Measurements from ENCODE around the gene ZNF155.

The ZNF155 gene

DNA sequence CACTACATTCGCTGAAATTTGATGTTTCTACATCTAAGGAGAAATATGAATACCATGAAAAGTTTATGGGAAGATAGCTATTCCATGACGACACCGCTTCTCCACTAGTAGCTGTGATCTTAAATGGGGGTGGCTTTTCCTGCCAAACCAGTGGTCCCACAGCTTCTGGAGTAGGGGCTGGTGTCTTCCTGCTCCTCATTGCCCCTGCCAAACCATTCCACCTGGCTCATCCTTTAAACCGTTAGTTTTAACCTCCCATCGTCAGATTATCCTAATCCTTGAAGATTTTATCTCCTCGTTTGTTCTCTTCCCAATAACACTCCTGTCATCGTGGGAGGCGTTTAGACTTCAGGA lies 18.2 kb downstream of the ZNF155 start:
- Histone ChIP-seq H3K4me2 (ENCODE audit: low read depth, low read length) (peak overlapping the region; percentile 80), H3K4me3 (ENCODE audit: low read length) (peak overlapping the region; percentile 84), H3K27ac (ENCODE audit: low read length) (no peak overlapping the region), H2AFZ (ENCODE audit: low read length) (peak overlapping the region; percentile 89), H4K20me1 (ENCODE audit: insufficient read depth, low read length) (no peaks in the 10 kb centered on the region), H3K4me1 (ENCODE audit: low read length) (peaks cover 4% of the 10 kb centered on the region; the same call in 1 of the 2 replicates), H3K27me3 (replicated peaks; ENCODE audit: insufficient read depth, low read length) (no peaks in the 10 kb centered on the region), H3K9ac (ENCODE audit: low read length) (peak overlapping the region; percentile 25; the same call in 1 of the 2 replicates), H3K36me3 (replicated peaks; ENCODE audit: insufficient read depth, low read length) (no peaks in the 10 kb centered on the region), H3K79me2 (ENCODE audit: low read length) (no peaks in the 10 kb centered on the region), H3F3A (ENCODE audit: insufficient read depth, low read length) (no peaks in the 10 kb centered on the region), H3K9me2 (replicated peaks; ENCODE audit: insufficient read depth, low read length) (no peaks in the 10 kb centered on the region), H3K9me3 (replicated peaks; ENCODE audit: insufficient read depth, low read length) (no peaks in the 10 kb centered on the region)
- TF ChIP-seq EZH2phosphoT487 (IDR thresholded peaks at IDR 0.05; ENCODE audit: low read length) (no peak), EZH2 (optimal IDR thresholded peaks at IDR 0.05; ENCODE audit: low read depth, low read length) (no peak), CTCF (IDR thresholded peaks at IDR 0.05; ENCODE audit: low read length) (no peak)
- no peak for DNase-seq

DNA sequence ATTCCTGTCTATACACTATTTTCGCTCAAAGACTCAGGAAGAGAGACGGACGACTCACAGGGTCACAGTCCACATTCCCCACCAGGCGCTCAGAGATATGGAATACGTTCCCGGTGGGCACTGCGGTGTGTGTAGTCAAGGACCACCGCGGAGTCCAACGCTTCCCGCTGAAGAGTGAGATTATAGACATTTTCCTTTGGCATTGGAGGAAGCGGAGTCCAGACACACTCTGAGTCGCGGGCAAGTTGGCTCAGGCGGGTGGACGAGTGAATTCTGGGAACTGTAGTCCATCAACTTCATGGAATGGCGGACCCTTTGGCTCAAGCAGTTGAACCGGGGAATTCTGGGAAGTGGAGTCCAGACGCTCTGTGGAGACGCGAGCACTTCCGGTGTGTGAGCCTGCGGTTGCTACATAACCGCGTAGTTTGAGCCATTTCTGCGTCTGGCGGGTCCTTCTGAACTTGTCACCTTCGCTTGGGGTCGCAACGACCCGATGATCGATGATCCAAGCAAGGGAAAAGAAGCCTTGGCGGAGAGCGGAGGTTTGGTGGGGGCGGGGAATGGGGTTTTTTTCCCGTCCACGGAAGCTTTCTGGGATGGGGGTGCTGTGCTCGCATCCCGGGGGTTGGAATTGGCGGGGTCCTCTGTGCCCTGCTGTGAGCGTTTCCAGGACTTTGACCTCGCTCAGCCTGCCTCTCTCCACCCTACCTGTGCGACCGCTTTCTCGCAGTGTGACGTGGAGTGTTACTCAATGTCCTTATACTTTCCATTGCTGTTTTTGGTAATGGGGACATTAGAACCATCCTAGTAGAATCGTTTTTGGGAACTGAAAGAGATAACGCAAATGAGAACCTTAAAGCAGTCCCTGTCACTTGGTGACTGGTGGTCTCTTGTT lies 18.8 kb downstream of the ZNF155 start, which contains the start of gene ZNF230:
Gene ZNF230 (plus strand): TSS at position 392 of the 895 bp plus-strand sequence. CDS start 4,122 bp downstream, outside the sequence.
- Histone ChIP-seq H3K79me2 (ENCODE audit: low read length) (no peaks in the 10 kb centered on the region), H4K20me1 (ENCODE audit: insufficient read depth, low read length) (no peaks in the 10 kb centered on the region), H2AFZ (ENCODE audit: low read length) (peak within 1 kb of the TSS; percentile 89), H3K4me1 (ENCODE audit: low read length) (peaks cover 4% of the 10 kb centered on the region; the same call in 1 of the 2 replicates), H3K9me2 (replicated peaks; ENCODE audit: insufficient read depth, low read length) (no peaks in the 10 kb centered on the region), H3K9ac (ENCODE audit: low read length) (peak within 1 kb of the TSS; percentile 25; the same call in 1 of the 2 replicates), H3F3A (ENCODE audit: insufficient read depth, low read length) (no peaks in the 10 kb centered on the region), H3K4me2 (ENCODE audit: low read depth, low read length) (peak within 1 kb of the TSS; percentile 80), H3K4me3 (ENCODE audit: low read length) (peak within 1 kb of the TSS; percentile 84), H3K27ac (ENCODE audit: low read length) (no peak within 1 kb of the TSS), H3K27me3 (replicated peaks; ENCODE audit: insufficient read depth, low read length) (no peaks in the 10 kb centered on the region), H3K36me3 (replicated peaks; ENCODE audit: insufficient read depth, low read length) (no peaks in the 10 kb centered on the region), H3K9me3 (replicated peaks; ENCODE audit: insufficient read depth, low read length) (no peaks in the 10 kb centered on the region)
- TF ChIP-seq EZH2 (optimal IDR thresholded peaks at IDR 0.05; ENCODE audit: low read depth, low read length): no peak
- no peak for TF ChIP-seq EZH2phosphoT487 (IDR thresholded peaks at IDR 0.05; ENCODE audit: low read length)
- no peak for TF ChIP-seq CTCF (IDR thresholded peaks at IDR 0.05; ENCODE audit: low read length)
- peak; percentile 94 for DNase-seq

DNA sequence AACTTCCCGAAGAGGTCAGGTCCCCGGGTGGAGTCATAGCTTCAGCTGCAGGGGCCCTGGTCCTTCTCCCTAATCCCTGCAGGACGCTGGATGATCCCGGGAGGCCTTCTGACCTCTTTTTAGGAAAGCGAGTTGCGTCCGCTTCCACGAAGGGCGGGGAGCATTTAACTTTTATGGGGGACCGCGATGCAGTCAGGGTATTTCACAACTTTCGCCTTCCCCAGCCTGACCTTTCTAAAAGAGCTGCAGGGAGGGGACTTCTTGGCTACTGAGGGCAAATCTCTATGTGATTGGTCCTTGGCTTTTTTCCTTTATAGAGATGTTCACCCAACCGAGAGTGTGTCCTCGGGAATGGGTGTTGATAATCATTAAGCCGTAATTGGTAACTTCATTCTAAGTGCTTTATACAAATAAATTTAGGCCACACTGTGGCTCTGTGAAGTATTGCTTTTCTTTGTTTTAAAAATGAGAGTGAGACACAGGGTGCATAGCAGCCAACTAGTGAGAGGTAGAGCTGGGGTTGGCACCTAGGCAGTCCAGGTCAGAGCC lies 19.5 kb downstream of the ZNF155 start:
- H3K27me3 ChIP-seq (replicated peaks; ENCODE audit: insufficient read depth, low read length): no peaks in the 10 kb centered on the region
- H3K79me2 ChIP-seq (ENCODE audit: low read length): no peaks in the 10 kb centered on the region
- H3F3A ChIP-seq (ENCODE audit: insufficient read depth, low read length): no peaks in the 10 kb centered on the region
- no peaks in the 10 kb centered on the region for H3K9me3 ChIP-seq (replicated peaks; ENCODE audit: insufficient read depth, low read length)
- H3K4me2 ChIP-seq (ENCODE audit: low read depth, low read length): peak overlapping the region; percentile 80
- no peak for TF ChIP-seq EZH2phosphoT487 (IDR thresholded peaks at IDR 0.05; ENCODE audit: low read length)
- no peak for TF ChIP-seq EZH2 (optimal IDR thresholded peaks at IDR 0.05; ENCODE audit: low read depth, low read length)
- TF ChIP-seq CTCF (IDR thresholded peaks at IDR 0.05; ENCODE audit: low read length): no peak; the same call in 1 of the 2 replicates
- H3K9me2 ChIP-seq (replicated peaks; ENCODE audit: insufficient read depth, low read length): no peaks in the 10 kb centered on the region
- peak overlapping the region; percentile 84 for H3K4me3 ChIP-seq (ENCODE audit: low read length)
- H3K9ac ChIP-seq (ENCODE audit: low read length): no peak overlapping the region
- no peaks in the 10 kb centered on the region for H4K20me1 ChIP-seq (ENCODE audit: insufficient read depth, low read length)
- H3K36me3 ChIP-seq (replicated peaks; ENCODE audit: insufficient read depth, low read length): no peaks in the 10 kb centered on the region
- DNase-seq: peak; percentile 19
- H3K27ac ChIP-seq (ENCODE audit: low read length): no peak overlapping the region
- H2AFZ ChIP-seq (ENCODE audit: low read length): peak overlapping the region; percentile 89
- H3K4me1 ChIP-seq (ENCODE audit: low read length): peaks cover 4% of the 10 kb centered on the region; the same call in 1 of the 2 replicates
